ENCODE measurements around the gene CACNA1C.

DNA sequence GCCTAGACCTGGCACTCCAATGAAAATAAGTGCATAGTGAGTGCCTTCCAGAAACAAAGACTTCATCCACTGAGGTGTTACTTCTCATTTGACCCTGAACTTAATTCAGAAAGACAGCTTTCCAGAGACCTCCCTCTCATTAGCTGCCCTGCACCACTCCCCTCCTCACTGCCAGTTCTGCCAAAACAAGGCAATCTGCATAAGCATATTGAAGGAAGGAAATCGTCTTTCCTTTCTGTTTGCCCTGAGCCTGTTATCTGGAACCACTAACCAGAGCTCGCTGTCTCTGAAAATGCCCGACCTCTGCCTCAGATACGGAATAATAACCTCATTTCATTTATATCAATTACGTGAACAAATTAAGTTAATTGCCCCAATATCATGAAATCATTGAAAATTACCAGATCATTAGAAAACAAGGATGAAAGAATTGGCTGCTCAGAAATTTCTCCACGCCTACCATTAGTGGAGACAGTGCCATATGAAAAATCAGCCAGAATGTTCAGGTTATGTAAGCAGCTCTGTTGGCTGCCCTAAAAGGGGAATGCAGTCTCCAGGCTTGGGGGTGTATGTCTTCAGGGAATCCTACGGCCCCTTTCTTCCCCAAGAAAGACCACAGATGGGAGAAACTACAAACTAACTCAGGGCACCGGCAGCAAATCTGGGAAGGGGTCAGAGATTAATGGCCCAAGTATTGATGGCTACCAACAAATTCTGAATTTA lies 592.1 kb downstream of the CACNA1C start:
- TF ChIP-seq, protein P1, sequence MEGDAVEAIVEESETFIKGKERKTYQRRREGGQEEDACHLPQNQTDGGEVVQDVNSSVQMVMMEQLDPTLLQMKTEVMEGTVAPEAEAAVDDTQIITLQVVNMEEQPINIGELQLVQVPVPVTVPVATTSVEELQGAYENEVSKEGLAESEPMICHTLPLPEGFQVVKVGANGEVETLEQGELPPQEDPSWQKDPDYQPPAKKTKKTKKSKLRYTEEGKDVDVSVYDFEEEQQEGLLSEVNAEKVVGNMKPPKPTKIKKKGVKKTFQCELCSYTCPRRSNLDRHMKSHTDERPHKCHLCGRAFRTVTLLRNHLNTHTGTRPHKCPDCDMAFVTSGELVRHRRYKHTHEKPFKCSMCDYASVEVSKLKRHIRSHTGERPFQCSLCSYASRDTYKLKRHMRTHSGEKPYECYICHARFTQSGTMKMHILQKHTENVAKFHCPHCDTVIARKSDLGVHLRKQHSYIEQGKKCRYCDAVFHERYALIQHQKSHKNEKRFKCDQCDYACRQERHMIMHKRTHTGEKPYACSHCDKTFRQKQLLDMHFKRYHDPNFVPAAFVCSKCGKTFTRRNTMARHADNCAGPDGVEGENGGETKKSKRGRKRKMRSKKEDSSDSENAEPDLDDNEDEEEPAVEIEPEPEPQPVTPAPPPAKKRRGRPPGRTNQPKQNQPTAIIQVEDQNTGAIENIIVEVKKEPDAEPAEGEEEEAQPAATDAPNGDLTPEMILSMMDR (IDR thresholded peaks at IDR 0.05): no peak
- TF ChIP-seq POLR2A (IDR thresholded peaks at IDR 0.05): no peak
- TF ChIP-seq EP300 (IDR thresholded peaks at IDR 0.05): no peak

Measured in tibial nerve (tissue), 4 donors.